Measurements from ENCODE around the gene EVA1C.
A peak's percentile ranks its signal among the peaks of the same experiment; 100 is the strongest.
"Not testable (repeated sequence)": the region's sequence is repeated elsewhere in the genome, so short reads cannot be mapped to it uniquely, and the experiment has no call there.

EVA1C gene

GRCh38 chr21:32484706-32485380 is 72.3 kb downstream of the EVA1C start:
- Histone ChIP-seq H3K9me3 (ENCODE audit: low read length) (peaks cover 2% of the 10 kb centered on the region), H3K4me1 (ENCODE audit: insufficient read depth, low read length) (no peaks in the 10 kb centered on the region), H3K36me3 (ENCODE audit: insufficient read depth, low read length) (no peaks in the 10 kb centered on the region), H3K4me3 (ENCODE audit: low read length) (no peak overlapping the region), H2AFZ (ENCODE audit: low read depth, low read length) (no peak overlapping the region), H3K27me3 (ENCODE audit: insufficient read depth, low read length) (no peaks in the 10 kb centered on the region)

GRCh38 chr21:32492376-32492775 is 79.9 kb downstream of the EVA1C start:
- peaks cover 11% of the 10 kb centered on the region for H3K4me1 ChIP-seq (ENCODE audit: insufficient read depth, low read length)
- no peaks in the 10 kb centered on the region for H3K9me3 ChIP-seq (ENCODE audit: low read length)
- no peaks in the 10 kb centered on the region for H3K27me3 ChIP-seq (ENCODE audit: insufficient read depth, low read length)
- no peak overlapping the region for H3K4me3 ChIP-seq (ENCODE audit: low read length)
- no peaks in the 10 kb centered on the region for H3K36me3 ChIP-seq (ENCODE audit: insufficient read depth, low read length)
- no peak overlapping the region for H2AFZ ChIP-seq (ENCODE audit: low read depth, low read length)

GRCh38 chr21:32494934-32495709 is 82.6 kb downstream of the EVA1C start:
- H3K4me3 ChIP-seq (ENCODE audit: low read length), result no peak overlapping the region
- no peak overlapping the region for H2AFZ ChIP-seq (ENCODE audit: low read depth, low read length)
- H3K27me3 ChIP-seq (ENCODE audit: insufficient read depth, low read length), result no peaks in the 10 kb centered on the region
- H3K9me3 ChIP-seq (ENCODE audit: low read length), result no peaks in the 10 kb centered on the region
- peaks cover 14% of the 10 kb centered on the region for H3K4me1 ChIP-seq (ENCODE audit: insufficient read depth, low read length)
- H3K36me3 ChIP-seq (ENCODE audit: insufficient read depth, low read length), result no peaks in the 10 kb centered on the region

DNA sequence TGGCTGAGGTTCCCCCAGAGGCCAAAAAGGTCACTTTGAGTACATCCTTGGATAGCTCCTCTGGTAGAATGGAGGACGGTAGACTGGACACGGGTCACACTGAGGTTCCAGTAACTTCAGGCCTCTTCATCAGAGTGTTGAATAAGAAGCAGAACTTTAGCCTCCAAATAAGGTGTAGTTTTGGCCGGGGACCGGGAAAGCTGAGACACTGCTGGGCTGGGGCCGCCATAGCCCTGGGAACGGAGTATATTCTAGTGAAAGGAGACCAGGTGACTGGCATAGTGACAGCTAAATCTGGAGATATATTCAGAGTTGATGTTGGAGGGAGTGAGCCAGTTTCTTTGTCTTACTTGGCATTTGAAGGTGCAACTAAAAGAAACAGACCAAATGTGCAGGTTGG is 84.1 kb downstream of the EVA1C start:
- Histone ChIP-seq H3K27me3 (ENCODE audit: insufficient read depth, low read length) (no peaks in the 10 kb centered on the region), H3K4me1 (ENCODE audit: insufficient read depth, low read length) (peaks cover 14% of the 10 kb centered on the region), H3K4me3 (ENCODE audit: low read length) (no peak overlapping the region), H3K9me3 (ENCODE audit: low read length) (no peaks in the 10 kb centered on the region), H3K36me3 (ENCODE audit: insufficient read depth, low read length) (no peaks in the 10 kb centered on the region), H2AFZ (ENCODE audit: low read depth, low read length) (no peak overlapping the region)

DNA sequence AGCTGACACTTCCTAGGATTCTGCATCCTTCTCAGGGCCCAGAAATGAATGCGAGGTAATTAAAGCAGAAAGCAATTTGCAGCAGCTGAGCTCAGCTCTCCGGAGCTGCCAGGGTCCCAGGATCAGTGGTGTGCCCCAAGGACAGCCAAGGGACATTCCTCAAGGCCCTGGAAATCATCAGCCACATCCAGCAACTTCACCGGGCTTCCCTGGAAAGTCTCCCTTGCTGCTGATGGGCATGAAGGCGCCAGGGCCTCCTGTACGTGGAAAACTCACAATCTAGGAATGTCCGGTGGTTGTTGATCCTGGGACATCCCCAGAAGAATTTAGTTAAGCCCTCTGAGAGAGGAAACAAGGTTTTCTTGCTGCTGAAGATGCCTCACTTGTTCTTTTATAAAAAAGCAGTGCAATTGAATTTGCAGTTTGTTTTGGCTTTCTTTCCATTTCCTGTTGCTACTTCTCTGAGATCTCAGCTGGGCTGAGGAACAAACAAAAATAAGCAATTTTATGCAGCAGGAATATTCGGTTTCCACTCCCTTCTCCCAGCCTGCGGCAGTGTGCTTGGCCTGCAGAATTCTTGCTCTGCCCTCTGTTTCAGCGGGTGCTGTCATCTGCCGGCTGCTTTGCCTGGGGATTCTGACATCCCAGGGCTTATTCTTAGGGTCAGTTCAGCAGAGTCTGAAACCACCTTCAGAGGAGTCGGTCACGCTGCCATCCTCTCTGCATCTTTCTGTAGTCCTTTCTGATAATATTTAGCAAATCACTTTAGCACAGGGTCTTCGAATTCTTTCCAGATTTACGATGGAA is 86.9 kb downstream of the EVA1C start:
- Histone ChIP-seq H3K27me3 (ENCODE audit: insufficient read depth, low read length) (no peaks in the 10 kb centered on the region), H2AFZ (ENCODE audit: low read depth, low read length) (peak overlapping the region; percentile 26), H3K4me1 (ENCODE audit: insufficient read depth, low read length) (peaks cover 2% of the 10 kb centered on the region), H3K4me3 (ENCODE audit: low read length) (no peak overlapping the region), H3K9me3 (ENCODE audit: low read length) (no peaks in the 10 kb centered on the region), H3K36me3 (ENCODE audit: insufficient read depth, low read length) (no peaks in the 10 kb centered on the region)

DNA sequence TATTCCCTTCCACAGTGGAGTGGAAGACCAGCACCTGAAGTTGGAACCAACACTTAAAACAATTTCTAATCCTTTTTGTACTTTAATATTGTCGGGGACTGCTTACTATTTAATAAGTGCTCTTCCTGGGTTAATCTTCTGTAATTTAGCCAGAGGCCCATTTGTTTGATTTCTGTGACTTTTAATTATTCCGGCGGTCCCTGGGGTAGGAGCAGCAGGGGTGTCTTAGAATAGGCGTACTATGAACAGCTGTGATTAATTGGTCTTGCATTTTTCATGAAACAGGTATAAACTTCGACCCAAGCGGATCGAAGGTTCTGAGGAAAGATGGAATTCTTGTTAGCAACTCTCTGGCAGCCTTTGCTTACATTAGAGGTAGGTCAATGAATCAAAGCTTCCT is 91.1 kb downstream of the EVA1C start:
- H3K36me3 ChIP-seq (ENCODE audit: insufficient read depth, low read length); H3K4me1 ChIP-seq (ENCODE audit: insufficient read depth, low read length); H3K4me3 ChIP-seq (ENCODE audit: low read length); H3K27me3 ChIP-seq (ENCODE audit: insufficient read depth, low read length); H2AFZ ChIP-seq (ENCODE audit: low read depth, low read length); H3K9me3 ChIP-seq (ENCODE audit: low read length): not testable (repeated sequence)

DNA sequence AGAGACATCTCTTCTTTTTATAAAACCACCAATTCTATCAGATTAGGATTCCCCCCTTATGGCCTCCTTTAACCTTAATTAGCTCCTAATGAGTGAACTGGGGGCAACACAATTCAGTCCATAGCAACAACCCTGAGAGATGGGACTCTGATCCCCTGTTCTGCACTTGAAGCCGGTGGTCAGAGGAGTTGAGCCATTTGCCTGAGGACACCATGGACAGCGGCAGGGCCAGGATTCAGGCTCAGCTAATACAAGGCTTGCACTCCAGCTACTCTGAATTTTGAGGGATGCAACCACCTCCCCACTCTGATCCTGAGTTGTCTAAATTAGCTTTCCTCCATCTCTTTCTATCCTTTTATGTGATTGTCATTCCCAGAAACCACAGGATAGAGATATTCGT is 93.3 kb downstream of the EVA1C start:
- H3K4me1 ChIP-seq (ENCODE audit: insufficient read depth, low read length); H3K9me3 ChIP-seq (ENCODE audit: low read length); H3K36me3 ChIP-seq (ENCODE audit: insufficient read depth, low read length); H3K4me3 ChIP-seq (ENCODE audit: low read length); H2AFZ ChIP-seq (ENCODE audit: low read depth, low read length); H3K27me3 ChIP-seq (ENCODE audit: insufficient read depth, low read length): not testable (repeated sequence)

DNA sequence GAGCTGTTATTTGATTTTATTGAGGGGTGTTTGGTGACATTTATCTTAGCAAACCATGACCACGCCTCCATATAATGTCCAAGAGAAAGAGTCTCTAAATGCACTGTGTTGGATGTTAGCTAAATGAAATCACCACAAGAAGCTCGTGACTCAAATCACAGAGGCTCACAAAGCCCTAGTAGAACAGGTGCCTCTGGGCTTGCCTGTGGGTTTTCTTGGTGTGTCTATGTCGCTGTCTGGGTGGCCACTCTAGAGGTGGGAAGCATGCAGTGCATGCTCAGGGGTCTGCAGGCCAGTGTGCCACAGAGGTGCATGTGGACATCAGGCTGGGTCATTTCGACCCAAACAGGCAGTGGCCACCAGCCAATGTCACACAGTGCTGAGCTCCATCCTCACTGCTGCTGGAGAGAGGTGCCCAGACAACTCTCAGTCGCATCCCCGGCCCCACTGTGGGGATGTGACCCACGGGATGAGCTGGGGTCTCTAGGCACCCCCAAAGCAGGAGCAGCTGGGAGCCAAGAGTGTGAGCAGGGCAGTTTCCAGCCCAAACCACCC is 94.0 kb downstream of the EVA1C start:
- H3K4me3 ChIP-seq (ENCODE audit: low read length); H3K27me3 ChIP-seq (ENCODE audit: insufficient read depth, low read length); H3K9me3 ChIP-seq (ENCODE audit: low read length); H3K4me1 ChIP-seq (ENCODE audit: insufficient read depth, low read length); H2AFZ ChIP-seq (ENCODE audit: low read depth, low read length); H3K36me3 ChIP-seq (ENCODE audit: insufficient read depth, low read length): not testable (repeated sequence)

GRCh38 chr21:32507342-32507919 is 94.9 kb downstream of the EVA1C start:
- Histone ChIP-seq H3K36me3 (ENCODE audit: insufficient read depth, low read length) (no peaks in the 10 kb centered on the region), H3K4me3 (ENCODE audit: low read length) (no peak overlapping the region), H2AFZ (ENCODE audit: low read depth, low read length) (no peak overlapping the region), H3K27me3 (ENCODE audit: insufficient read depth, low read length) (no peaks in the 10 kb centered on the region), H3K4me1 (ENCODE audit: insufficient read depth, low read length) (no peaks in the 10 kb centered on the region), H3K9me3 (ENCODE audit: low read length) (no peaks in the 10 kb centered on the region)

GRCh38 chr21:32508036-32508435 is 95.5 kb downstream of the EVA1C start:
- not testable (repeated sequence) for H3K9me3 ChIP-seq (ENCODE audit: low read length); H2AFZ ChIP-seq (ENCODE audit: low read depth, low read length); H3K4me3 ChIP-seq (ENCODE audit: low read length); H3K27me3 ChIP-seq (ENCODE audit: insufficient read depth, low read length); H3K36me3 ChIP-seq (ENCODE audit: insufficient read depth, low read length); H3K4me1 ChIP-seq (ENCODE audit: insufficient read depth, low read length)

GRCh38 chr21:32508558-32508957 is 96.1 kb downstream of the EVA1C start:
- Histone ChIP-seq H3K36me3 (ENCODE audit: insufficient read depth, low read length) (no peaks in the 10 kb centered on the region), H3K4me3 (ENCODE audit: low read length) (no peak overlapping the region), H3K4me1 (ENCODE audit: insufficient read depth, low read length) (no peaks in the 10 kb centered on the region), H3K27me3 (ENCODE audit: insufficient read depth, low read length) (no peaks in the 10 kb centered on the region), H3K9me3 (ENCODE audit: low read length) (no peaks in the 10 kb centered on the region), H2AFZ (ENCODE audit: low read depth, low read length) (no peak overlapping the region)

DNA sequence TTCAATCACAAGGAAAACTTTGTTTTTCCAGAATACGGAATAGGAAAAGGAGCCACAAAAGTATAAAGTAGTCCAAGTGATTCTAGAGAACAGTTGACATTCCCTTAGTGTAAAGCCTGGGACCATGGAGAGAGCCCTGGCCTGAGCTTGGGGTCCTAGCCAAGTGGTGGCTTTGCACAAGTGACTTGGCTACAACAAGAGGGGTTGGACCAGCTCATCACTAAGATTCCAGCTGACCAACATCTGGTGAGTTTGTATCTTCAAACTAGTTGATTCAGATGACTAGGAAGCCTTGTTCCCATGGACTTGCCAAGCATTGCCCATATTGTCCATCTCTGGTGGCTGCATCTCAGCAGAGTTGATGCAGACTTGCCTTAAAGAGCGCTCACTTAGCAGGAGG is 96.5 kb downstream of the EVA1C start:
- not testable (repeated sequence) for H3K36me3 ChIP-seq (ENCODE audit: insufficient read depth, low read length); H3K9me3 ChIP-seq (ENCODE audit: low read length)

More for the DNA sequence above, 96.5 kb downstream of the EVA1C start:
- not testable (repeated sequence) for H3K4me1 ChIP-seq (ENCODE audit: insufficient read depth, low read length); H3K4me3 ChIP-seq (ENCODE audit: low read length); H2AFZ ChIP-seq (ENCODE audit: low read depth, low read length); H3K27me3 ChIP-seq (ENCODE audit: insufficient read depth, low read length)

Data from neuron (in vitro differentiated cells).